ENCODE measurements around the gene COL16A1.
A peak's percentile ranks its signal among the peaks of the same experiment; 100 is the strongest.

COL16A1 gene

GRCh38 chr1:31621847-31622730 lies 81.7 kb downstream of the COL16A1 start:
- DNase-seq: no peak

GRCh38 chr1:31621498-31621820 lies 82.4 kb downstream of the COL16A1 start:
- DNase-seq: no peak

DNA sequence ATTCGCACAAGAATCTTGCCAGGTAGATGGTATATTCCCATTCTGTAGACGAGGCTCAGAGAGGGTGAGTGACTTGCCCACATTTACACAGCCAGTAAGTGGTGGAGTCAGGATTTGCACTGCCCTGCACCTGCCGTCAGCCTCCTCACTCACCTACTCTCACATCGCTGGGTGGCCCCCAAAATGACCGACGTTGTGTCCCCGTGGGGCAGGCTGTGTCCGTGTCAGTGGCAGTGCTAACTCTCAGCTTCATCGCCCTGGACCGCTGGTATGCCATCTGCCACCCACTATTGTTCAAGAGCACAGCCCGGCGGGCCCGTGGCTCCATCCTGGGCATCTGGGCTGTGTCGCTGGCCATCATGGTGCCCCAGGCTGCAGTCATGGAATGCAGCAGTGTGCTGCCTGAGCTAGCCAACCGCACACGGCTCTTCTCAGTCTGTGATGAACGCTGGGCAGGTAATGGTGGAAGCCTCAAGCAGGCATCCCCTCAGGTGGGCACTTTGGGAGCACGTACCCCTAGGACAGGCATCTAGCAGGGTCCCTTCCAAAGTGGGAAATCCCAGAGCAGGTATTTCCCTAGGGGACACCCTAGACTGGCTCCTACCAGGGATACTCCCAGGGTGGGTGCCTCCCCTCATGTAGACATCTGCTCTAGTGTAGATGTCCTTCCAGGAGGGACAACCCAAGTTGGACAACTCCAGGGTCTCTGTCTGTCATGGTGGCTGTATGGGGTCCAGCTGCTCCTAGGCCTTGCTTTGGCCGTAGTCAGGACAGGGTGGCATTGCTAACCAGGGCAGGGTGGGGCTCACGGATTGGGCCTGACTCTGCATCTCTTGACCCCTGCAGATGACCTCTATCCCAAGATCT lies 83.0 kb downstream of the COL16A1 start:
- no peak for DNase-seq

- DNase-seq: no peak
Observed at GRCh38 chr1:31618916-31619846, 84.6 kb downstream of the COL16A1 start.

DNA sequence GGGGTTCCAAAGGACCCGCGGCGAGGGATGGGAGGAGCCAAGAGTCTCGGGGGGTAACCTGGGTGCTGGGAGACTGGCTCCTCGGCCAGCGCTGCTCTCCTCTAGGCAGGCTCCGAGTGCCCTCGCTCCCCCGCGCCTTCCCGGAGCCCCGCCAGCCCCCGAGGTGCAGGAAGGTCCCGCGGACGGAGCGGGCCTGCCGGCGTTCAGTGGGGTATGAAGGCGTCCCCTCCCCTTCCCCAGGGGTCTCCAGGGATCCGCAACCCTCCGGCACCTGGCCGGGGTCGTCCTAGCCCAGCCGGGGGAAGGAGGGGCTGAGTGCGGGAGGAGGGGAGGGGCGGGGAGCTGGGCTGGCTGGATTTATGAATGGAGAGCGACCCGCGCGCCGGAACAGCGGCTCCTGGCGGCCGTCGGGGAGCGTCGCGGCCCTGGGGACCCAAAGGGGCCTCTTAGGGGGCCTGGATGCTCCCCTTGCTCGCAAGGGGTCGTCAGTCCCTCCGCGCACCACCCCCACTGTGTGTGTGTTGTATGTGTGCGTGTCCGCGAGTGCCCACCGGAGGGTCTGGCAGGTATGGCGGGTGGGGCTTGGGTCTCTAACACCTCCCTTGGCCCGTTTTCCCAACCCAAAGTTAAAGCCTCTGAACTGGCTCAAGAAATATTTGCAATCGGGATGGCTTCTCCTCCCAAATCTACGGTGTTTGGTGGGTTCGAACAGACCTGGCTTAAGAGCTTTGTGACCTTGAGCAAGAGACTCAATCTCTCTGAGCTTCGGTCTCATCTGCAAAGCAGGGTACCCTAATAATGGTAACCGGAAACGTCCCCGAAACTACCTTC lies 85.7 kb downstream of the COL16A1 start:
- peak; percentile 24 to 30 for DNase-seq

- DNase-seq: no peak
Observed at GRCh38 chr1:31617218-31617915, 86.5 kb downstream of the COL16A1 start, which contains the start of gene HCRTR1. Gene HCRTR1 (plus strand): TSS chr1:31617689. CDS start chr1:31619193, 1,504 bp downstream.

DNA sequence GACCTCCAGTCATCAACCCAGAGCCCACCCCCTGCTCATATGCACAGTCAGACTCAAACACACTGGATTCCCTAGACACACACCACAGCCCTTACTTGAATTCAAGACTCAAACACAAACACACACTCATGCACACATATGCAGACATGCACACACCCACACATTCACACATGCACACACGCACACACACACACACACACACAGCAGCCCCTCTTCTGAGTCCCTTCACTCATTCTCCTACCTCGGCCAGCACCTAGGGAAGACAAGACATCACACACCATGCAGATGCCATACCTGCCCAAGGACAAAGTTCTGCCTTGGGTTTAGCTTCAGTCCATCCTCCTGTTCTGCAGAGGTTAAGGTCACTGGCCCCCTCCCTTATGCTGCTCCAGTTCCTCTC lies 87.9 kb downstream of the COL16A1 start:
- DNase-seq: no peak

- DNase-seq: no peak
Observed at GRCh38 chr1:31615414-31615813, 88.4 kb downstream of the COL16A1 start.

DNA sequence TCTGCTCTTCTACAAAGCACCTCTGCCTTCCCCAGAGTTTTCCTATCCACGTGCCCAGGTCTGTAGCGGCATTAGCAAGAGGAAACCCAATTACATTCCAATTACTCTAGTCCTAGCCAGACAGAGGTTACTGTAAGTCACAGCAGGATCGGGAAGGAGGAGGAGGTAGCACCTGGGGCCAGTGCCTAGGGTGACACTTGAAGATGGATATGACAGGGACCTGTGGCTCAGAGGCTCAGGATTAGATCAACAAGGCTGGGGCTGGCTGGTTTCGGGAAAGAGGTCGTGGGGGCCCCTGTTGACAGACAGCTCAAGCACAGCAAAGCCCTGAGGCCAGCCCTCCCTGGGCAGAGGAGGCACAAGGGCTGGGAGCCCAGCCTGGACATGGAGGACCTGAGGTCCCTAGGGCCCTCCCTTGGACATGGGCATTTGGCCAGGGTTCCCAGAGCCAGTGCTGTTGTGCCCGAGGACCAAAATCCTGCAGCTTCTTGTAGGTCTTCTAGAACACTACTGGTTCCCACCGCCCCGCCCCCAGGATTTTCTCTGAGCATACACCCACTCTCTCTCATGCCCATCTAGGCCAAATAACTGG lies 89.3 kb downstream of the COL16A1 start:
- DNase-seq: no peak

- no peak for DNase-seq
Observed at GRCh38 chr1:31609514-31610118, 94.2 kb downstream of the COL16A1 start.

GRCh38 chr1:31607360-31607759 lies 96.5 kb downstream of the COL16A1 start:
- DNase-seq: no peak

DNA sequence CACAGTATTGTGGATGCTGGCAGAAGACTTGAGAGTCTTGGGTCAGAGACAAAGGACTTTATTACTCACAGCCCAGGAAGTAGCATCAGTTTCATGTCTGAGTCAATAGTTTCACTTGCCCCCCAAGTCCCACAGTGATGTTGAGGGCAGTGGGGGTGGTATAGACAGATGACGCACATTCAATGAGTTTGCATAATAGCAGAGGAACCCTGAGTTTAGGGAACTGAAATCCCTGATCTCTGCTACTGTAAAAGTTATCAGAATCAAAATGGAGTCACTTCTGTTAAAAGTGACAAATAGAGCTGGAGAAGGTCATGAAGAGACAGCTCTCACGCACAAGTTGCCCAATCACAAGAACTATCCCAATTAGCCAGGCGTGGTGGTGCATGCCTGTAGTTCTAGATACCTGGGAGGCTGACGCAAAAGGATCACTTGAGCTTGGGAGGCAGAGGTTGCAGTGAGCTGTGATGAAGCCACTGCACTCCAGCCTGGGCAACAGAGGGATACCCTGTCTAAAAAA lies 97.8 kb downstream of the COL16A1 start:
- DNase-seq: peak in 1 of 2 donors; percentile 91
